MCF 10A (cell line): Measurements from ENCODE around the gene UBE2N. TPM values are rescaled to one million over a fixed set of nuclear protein-coding genes. Genes with fewer than 3 reads are reported as not detected.

ENCODE experiments used
- BruUV-seq: library from RNA; stranded (reverse); fragments of 400-500 nt; replicated peaks from 2 replicates; lab custom pipeline; 2021; lab: Mats Ljungman, UMichigan
- CTCF ChIA-PET: fragments of 300-600 bp; sonication (Branson Sonifier 250); formaldehyde crosslinking; extraction: SDS; loops from one replicate; lab custom pipeline; 2021; ENCODE audit warnings: antibody characterized with exemption, inconsistent platforms; lab: Yijun Ruan, JAX
- POLR2A ChIA-PET: fragments of 300-600, 350-650 bp; sonication (Branson Sonifier 250); formaldehyde crosslinking; extraction: SDS; loops from one replicate; lab custom pipeline; 2020; ENCODE audit warnings: antibody characterized with exemption, inconsistent platforms; lab: Yijun Ruan, JAX
- DNase-seq: peaks from one replicate; pipeline ENCODE4 v3.0.0-alpha.2; 2018; ENCODE audit not compliant: unreplicated experiment
- H3K27ac Mint-ChIP-seq: one replicate; pipeline ENCODE4 v1.8.0; 2022; ENCODE audit warnings: mild to moderate bottlenecking, low read depth, mixed read lengths; ENCODE audit not compliant: unreplicated experiment
- H3K27me3 Mint-ChIP-seq: one replicate; pipeline ENCODE4 v1.8.0; 2022; ENCODE audit warnings: mixed read lengths; ENCODE audit not compliant: insufficient read depth, unreplicated experiment
- H3K36me3 Mint-ChIP-seq: one replicate; pipeline ENCODE4 v1.8.0; 2022; ENCODE audit warnings: mild to moderate bottlenecking, moderate library complexity, mixed read lengths; ENCODE audit not compliant: insufficient read depth, unreplicated experiment
- H3K4me1 Mint-ChIP-seq: one replicate; pipeline ENCODE4 v1.8.0; 2022; ENCODE audit warnings: mixed read lengths; ENCODE audit not compliant: insufficient read depth, unreplicated experiment
- H3K4me3 Mint-ChIP-seq: one replicate; pipeline ENCODE4 v1.8.0; 2022; ENCODE audit warnings: mild to moderate bottlenecking, moderate library complexity, mixed read lengths; ENCODE audit not compliant: unreplicated experiment
- H3K9me3 Mint-ChIP-seq: one replicate; pipeline ENCODE4 v1.8.0; 2022; ENCODE audit warnings: mixed read lengths; ENCODE audit not compliant: unreplicated experiment
- intact Hi-C: fragments of 100-400 bp; cut with micrococcal nuclease; formaldehyde crosslinking; loops from 2 replicates; pipeline ENCODE4 v1.14.1; 2022
- total RNA-seq: library from RNA; stranded (reverse); gene quantifications from 2 replicates; pipeline ENCODE4 v1.2.3, GENCODE V29; 2022
- TF ChIP-seq, protein P1 (sequence below): fragments of 200-600 bp; IDR thresholded peaks from one replicate; pipeline ENCODE4 v1.8.0; 2022; ENCODE audit warnings: antibody characterized with exemption, mild to moderate bottlenecking; ENCODE audit not compliant: unreplicated experiment

Gene UBE2N
- total RNA-seq, 1 experiment from 2014 or later, result 144 TPM

DNA sequence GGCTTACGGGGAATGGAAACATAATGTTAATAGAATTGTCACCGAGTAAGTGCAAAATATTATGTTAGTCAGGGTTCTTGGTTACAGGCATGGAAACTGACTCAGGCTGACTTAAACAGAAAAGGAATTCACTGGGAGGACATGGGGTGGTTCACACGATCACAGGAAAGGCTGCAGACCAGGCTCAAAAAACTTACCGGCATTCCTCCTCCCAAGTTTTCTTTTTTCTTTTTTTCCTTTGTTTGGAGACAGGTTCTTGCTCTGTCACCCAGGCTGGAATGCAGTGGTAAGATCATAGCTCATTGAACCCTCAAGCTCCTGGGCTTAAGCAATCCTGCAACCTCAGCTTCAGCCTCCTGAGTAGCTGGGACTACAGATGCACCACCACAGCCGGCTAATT lies 11.9 kb upstream of the UBE2N start:
- no peak for DNase-seq
- no peaks in the 10 kb centered on the region for H3K27me3 Mint-ChIP-seq
- H3K4me1 Mint-ChIP-seq, result no peaks in the 10 kb centered on the region
- ChIA-PET POLR2A (no interaction called here), CTCF (interaction anchor here (0.5 to 0.8 kb wide), 3 partner anchors 11 to 1309 kb away, joined by 3 to 5 read pairs (median 3); no protein-coding TSS in a partner anchor)
- H3K27ac Mint-ChIP-seq, result no peak overlapping the region
- no peak overlapping the region for H3K4me3 Mint-ChIP-seq
- no peaks in the 10 kb centered on the region for H3K9me3 Mint-ChIP-seq
- BruUV-seq, result no TSS peak
- TF ChIP-seq, protein P1, sequence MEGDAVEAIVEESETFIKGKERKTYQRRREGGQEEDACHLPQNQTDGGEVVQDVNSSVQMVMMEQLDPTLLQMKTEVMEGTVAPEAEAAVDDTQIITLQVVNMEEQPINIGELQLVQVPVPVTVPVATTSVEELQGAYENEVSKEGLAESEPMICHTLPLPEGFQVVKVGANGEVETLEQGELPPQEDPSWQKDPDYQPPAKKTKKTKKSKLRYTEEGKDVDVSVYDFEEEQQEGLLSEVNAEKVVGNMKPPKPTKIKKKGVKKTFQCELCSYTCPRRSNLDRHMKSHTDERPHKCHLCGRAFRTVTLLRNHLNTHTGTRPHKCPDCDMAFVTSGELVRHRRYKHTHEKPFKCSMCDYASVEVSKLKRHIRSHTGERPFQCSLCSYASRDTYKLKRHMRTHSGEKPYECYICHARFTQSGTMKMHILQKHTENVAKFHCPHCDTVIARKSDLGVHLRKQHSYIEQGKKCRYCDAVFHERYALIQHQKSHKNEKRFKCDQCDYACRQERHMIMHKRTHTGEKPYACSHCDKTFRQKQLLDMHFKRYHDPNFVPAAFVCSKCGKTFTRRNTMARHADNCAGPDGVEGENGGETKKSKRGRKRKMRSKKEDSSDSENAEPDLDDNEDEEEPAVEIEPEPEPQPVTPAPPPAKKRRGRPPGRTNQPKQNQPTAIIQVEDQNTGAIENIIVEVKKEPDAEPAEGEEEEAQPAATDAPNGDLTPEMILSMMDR, result no peak
- no peaks in the 10 kb centered on the region for H3K36me3 Mint-ChIP-seq
- intact Hi-C loops, result no loop called here

DNA sequence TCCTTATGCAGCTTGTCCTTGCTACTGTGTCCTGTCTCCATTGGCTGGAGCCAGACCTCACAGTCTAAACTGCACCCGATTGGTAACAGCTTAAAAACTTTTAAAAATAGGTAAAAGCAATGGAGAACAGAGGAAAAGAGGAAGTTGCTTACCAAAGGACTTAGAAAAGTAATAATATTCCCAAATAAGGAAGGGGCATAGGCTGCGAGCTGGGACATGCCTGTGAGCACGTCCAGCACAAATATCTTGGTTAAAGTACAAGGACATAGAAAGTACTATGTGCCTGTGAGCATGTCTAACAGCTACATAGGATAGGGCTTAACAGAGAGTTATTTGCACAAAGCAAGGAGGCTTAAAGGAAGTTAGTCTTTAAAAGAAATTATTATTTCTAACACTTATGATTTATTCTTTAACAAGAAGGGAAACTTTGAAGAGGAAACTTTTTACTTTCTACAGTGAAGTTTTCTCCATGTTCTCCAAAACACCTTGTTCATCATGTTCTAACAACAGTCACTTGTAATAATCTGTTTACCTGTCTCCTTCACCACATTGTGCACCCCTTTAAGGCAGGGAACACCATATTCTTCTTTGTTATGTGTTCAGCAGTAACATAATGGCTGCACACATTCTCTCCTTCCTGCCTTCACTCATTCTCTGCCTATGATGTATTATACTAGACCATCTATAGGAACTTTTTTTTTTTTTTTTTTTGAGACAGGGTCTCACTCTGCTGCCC lies 9.8 kb upstream of the UBE2N start:
- no peak overlapping the region for H3K27ac Mint-ChIP-seq
- no peak for DNase-seq
- intact Hi-C loops, result no loop called here

DNA sequence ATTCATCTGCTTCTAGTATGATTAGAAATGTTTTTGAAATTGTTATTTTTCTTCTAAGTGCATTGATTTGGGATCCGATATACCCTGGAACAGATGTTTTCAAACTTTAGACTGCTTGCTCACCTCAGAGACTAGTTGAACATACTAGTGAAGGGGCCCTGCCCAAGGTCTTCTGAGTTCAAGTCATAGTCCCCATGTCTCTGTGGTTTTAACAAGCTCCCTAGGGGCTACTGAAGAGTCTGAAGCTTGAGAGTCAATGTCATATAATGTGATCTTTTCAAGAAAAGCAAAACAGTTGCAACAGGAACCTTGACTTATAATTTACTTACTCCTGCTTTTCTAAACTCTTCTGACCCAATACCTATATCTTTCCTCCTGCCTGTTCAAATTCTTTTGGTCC lies 7.5 kb upstream of the UBE2N start:
- CTCF ChIA-PET, result no interaction called here
- no peaks in the 10 kb centered on the region for H3K36me3 Mint-ChIP-seq
- H3K4me3 Mint-ChIP-seq, result no peak overlapping the region
- no peak overlapping the region for H3K27ac Mint-ChIP-seq
- H3K9me3 Mint-ChIP-seq, result no peaks in the 10 kb centered on the region
- no peaks in the 10 kb centered on the region for H3K27me3 Mint-ChIP-seq
- no peaks in the 10 kb centered on the region for H3K4me1 Mint-ChIP-seq
- TF ChIP-seq, protein P1, result no peak
- DNase-seq, result no peak
- POLR2A ChIA-PET, result no interaction called here
- intact Hi-C loops, result no loop called here
- BruUV-seq, result no TSS peak

More for the DNA sequence above, 9.8 kb upstream of the UBE2N start:
- H3K4me3 Mint-ChIP-seq, result no peak overlapping the region
- POLR2A ChIA-PET, result no interaction called here
- H3K4me1 Mint-ChIP-seq, result no peaks in the 10 kb centered on the region
- TF ChIP-seq, protein P1, result no peak
- BruUV-seq, result no TSS peak
- no peaks in the 10 kb centered on the region for H3K36me3 Mint-ChIP-seq
- no peaks in the 10 kb centered on the region for H3K27me3 Mint-ChIP-seq
- no peaks in the 10 kb centered on the region for H3K9me3 Mint-ChIP-seq
- CTCF ChIA-PET, result interaction anchor here (0.6 to 0.8 kb wide), 2 partner anchors 226 to 698 kb away, joined by 3 to 4 read pairs; no protein-coding TSS in a partner anchor

DNA sequence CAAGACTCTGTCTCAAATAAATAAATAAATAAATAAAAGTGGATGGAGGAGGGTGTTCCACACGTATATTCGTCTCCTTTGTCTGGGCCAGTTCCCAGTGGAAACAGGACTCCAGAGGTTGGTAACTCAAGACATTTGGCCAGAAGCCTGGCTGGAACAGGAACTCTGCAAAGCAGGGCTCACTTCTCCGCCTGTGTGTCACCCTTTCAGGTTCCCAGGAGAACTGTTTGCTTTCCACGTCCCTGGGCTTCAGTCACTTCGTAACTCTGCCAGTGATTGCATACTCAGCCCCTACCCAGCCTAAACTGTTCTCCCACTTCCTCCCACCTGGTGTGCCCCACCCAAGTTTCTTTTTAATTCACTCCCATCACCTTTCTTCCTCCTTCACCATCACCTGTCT lies 7.0 kb upstream of the UBE2N start:
- intact Hi-C loops, result no loop called here
- TF ChIP-seq, protein P1, result no peak
- Mint-ChIP-seq H3K9me3 (no peaks in the 10 kb centered on the region), H3K4me3 (no peak overlapping the region), H3K27me3 (no peaks in the 10 kb centered on the region), H3K36me3 (no peaks in the 10 kb centered on the region), H3K27ac (no peak overlapping the region), H3K4me1 (no peaks in the 10 kb centered on the region)
- ChIA-PET CTCF (no interaction called here), POLR2A (no interaction called here)
- BruUV-seq, result no TSS peak
- DNase-seq, result no peak
